HG03280 (cell line): ENCODE data around the gene WASHC2A.
"Not testable (repeated sequence)": the region's sequence is repeated elsewhere in the genome, so short reads cannot be mapped to it uniquely, and the experiment has no call there.

ENCODE experiments used
- ATAC-seq: cut with Tn5 transposase; IDR thresholded peaks from one replicate; pipeline ENCODE4 v1.9.1; 2021; ENCODE audit warnings: mild to moderate bottlenecking, moderate library complexity; ENCODE audit not compliant: unreplicated experiment

WASHC2A gene, protein sequence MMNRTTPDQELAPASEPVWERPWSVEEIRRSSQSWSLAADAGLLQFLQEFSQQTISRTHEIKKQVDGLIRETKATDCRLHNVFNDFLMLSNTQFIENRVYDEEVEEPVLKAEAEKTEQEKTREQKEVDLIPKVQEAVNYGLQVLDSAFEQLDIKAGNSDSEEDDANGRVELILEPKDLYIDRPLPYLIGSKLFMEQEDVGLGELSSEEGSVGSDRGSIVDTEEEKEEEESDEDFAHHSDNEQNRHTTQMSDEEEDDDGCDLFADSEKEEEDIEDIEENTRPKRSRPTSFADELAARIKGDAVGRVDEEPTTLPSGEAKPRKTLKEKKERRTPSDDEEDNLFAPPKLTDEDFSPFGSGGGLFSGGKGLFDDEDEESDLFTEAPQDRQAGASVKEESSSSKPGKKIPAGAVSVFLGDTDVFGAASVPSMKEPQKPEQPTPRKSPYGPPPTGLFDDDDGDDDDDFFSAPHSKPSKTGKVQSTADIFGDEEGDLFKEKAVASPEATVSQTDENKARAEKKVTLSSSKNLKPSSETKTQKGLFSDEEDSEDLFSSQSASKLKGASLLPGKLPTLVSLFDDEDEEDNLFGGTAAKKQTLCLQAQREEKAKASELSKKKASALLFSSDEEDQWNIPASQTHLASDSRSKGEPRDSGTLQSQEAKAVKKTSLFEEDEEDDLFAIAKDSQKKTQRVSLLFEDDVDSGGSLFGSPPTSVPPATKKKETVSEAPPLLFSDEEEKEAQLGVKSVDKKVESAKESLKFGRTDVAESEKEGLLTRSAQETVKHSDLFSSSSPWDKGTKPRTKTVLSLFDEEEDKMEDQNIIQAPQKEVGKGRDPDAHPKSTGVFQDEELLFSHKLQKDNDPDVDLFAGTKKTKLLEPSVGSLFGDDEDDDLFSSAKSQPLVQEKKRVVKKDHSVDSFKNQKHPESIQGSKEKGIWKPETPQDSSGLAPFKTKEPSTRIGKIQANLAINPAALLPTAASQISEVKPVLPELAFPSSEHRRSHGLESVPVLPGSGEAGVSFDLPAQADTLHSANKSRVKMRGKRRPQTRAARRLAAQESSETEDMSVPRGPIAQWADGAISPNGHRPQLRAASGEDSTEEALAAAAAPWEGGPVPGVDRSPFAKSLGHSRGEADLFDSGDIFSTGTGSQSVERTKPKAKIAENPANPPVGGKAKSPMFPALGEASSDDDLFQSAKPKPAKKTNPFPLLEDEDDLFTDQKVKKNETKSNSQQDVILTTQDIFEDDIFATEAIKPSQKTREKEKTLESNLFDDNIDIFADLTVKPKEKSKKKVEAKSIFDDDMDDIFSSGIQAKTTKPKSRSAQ (N-terminal part only)

DNA sequence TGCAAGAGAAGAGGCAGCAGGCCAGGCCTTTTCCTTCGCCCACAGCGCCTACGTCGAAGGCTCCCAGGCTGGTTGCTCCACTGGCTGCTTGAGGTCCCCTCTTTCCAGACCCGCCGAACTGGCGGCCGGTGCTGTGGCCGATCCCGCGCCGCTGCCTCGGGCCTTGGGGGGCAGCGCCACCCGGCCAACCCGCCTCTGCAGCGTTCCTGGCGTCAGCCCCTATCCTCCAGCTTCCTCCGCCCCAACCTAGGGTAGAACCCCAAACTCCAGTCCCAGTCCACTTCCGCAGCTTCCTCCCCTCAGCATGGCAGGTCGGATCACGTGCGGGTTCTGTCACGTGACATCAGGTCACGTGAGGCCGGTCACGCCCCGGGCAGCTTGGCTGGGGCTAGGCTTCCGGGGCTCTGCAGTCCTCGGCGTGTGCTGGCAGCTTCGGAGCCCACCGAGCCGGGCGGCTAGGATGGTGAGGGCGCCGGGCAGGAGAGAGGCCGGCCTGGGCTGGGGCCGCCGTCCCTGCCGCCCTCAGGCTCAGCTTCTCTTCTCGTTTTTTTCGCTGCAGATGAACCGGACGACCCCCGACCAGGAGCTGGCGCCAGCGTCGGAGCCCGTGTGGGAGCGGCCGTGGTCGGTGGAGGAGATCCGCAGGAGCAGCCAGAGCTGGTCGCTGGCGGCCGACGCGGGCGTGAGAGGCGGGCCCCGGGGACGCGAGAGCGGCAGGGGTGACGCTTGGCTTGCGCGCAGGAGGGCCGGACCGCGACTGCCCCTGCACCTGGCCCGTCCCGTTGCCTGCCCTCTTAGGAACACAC is at the start of gene WASHC2A:
Gene WASHC2A, plus strand, starts transcription at position 409 of the 806 bp plus-strand sequence. Its CDS starts 52 bp downstream, at position 461.
- peak; percentile 90 for ATAC-seq

DNA sequence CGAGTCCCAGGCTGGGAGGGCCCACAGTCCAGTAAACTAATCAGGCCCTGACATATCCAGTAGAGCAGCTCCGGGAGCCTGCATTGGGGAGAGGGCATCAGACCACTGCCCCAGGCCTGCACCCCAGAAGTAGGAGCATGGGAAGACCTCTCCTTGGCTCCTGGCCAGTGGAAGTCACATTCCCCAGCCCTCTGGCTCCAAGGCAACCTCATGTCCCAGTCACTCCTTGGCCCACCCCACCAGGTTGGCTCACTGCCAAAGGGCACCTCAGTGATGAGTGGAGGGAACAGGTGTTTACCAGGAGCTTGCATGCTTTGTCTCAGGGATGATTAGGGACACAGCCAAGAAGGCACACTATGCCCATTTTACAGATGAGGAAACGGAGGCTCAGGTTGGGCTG is 48.5 kb upstream of the WASHC2A start:
- ATAC-seq: not testable (repeated sequence)

DNA sequence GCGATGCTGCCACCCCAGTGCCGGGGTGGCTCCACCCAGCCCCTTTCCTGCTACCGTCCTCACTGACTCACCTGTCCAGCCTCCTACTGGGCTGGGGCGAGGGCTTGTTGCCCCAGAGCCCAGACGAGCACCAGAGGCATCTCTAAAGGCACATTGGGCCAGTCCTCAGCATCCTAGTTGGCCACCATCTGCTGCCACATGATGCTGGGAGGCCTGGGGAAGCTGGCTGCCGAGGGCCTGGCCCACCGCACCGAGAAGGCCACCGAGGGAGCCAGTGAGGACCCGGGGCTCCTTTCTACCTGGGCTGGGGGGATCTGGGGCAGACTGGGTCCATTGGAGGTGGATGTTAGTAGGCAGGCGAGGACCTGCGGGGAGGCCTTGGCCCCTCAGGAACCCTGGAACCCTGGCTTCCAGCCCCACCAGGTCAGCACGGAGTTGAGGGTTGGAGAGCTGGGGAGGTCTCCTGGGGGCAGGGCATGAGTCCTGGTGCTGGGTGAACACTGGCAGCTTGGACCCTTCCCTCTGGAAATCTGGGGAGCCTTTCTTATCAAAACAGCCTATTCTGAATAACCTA is 47.2 kb upstream of the WASHC2A start:
- ATAC-seq: not testable (repeated sequence)

DNA sequence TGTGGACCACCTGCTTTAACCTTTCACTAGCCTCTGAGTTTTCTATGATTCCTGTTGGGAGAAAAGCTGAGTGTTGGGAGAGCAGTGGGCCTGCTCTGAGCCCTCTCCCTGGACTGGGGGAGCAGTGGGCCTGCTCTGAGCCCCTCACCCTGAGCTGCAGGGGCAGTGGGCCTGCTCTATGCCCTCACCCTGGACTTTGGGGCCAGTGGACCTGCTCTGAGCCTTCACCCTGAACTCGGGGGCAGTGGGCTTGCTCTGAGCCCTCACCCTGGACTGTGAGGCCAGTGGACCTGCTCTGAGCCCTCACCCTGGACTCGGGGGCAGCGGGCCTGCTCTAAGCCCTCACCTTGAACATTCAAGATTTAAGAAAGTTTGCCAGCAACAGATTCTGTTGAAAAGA is 46.1 kb upstream of the WASHC2A start:
- ATAC-seq: no peak

DNA sequence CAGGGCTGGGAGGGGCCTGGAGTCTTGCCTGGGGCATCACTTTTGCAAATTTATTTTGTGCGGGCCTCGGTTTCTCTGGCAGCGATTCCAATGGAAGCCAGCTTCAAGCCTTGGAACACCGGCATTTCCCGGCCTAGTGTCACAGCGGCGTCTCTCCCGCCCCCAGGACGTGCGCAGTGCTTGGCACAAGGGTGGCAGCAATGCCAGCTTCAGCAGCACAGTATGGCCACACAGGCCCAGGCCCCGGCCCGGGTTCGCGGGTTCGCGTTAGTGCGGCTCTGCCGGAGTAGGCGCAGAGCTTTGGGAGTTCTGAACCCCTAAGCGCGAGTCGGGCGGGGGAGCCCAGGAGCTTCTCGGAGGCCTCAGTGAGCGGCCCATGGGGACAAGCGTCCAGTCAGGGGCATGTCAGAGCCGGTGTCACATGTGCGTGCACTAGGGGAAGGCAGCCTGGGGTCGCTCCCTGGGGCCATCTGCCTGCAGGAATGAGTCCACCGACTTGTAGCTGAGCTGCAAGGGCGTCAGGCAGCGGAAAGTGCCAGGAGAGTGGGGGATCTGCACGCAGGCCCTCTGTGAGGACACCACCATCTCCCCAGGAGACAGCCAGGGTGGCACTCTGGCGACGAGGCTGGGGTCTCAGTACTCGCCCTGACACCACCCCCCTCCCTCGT is 42.9 kb upstream of the WASHC2A start:
- not testable (repeated sequence) for ATAC-seq

DNA sequence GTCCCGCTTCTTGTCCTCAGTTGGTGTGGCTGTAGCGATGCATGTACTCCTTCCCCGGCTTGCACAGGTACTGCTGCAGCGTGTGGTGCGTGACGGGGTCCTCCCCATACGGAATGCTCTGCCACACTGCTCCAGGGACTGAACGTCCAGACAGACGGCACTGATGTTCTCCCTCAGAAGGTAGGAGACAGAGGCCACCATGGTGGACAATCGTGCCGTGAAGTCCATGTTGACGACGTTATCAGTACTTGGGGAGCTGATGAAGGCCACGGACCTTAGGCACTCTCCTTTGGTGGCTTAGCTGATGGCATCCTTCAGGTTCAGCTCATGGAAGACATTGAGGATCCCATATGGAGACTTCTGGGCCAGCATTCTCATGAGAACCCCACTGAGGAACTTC is 42.1 kb upstream of the WASHC2A start:
- ATAC-seq: no peak

DNA sequence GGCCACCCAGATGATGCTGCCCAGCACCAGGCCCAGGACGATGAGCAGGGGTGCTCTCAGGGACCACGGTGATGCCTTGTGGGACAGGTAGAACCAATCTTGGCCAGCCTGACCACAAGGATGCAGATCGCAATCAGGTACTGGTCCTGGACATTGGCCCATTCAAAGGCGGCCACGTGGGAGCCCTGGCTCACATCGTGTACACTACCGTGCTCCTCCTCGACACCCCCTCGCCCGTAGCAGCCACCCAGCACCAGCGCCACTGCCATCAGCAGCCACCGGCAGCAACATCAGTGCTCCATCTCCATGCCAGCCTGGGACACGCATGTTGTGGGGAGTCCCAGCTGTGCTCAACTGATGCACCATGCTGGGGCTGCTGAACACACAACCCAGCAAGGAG is 40.6 kb upstream of the WASHC2A start:
- ATAC-seq: no peak

DNA sequence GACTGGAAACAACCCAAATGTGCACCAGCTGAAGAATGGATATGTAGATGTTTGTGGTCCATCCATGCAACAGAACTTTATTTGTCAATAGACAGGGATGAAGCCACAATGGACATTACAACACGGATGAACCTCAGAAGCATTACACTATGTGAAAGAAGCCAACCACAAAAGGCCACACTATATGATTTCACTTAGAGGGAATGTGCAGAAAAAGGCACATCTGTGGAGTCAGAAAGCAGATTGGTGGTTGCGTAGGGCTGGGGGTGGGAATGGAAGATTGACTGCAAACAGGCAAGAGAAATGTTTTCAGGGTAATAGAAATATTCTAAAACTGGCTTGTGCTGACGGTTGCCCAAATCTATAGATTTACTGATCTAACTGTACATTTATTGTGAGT is 34.3 kb upstream of the WASHC2A start:
- no peak for ATAC-seq

DNA sequence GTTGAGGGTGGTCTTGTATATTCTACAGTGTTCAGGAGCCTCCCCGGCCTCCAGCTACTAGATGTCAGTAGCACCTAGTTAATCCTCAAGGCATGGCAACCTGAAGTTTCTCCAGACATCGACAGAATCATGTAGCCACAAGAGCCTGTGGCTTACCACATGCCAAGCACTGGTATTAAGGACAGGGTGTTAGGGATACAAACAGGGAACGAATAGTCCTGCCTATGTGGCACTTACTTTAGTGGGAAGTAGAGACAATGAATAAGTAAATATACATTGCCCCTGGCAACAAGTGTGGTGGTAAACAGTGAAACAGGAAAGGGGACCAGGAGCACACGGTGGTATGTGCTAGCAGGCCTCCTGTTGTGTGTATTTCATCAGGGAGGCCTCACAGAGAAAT is 32.4 kb upstream of the WASHC2A start:
- not testable (repeated sequence) for ATAC-seq

DNA sequence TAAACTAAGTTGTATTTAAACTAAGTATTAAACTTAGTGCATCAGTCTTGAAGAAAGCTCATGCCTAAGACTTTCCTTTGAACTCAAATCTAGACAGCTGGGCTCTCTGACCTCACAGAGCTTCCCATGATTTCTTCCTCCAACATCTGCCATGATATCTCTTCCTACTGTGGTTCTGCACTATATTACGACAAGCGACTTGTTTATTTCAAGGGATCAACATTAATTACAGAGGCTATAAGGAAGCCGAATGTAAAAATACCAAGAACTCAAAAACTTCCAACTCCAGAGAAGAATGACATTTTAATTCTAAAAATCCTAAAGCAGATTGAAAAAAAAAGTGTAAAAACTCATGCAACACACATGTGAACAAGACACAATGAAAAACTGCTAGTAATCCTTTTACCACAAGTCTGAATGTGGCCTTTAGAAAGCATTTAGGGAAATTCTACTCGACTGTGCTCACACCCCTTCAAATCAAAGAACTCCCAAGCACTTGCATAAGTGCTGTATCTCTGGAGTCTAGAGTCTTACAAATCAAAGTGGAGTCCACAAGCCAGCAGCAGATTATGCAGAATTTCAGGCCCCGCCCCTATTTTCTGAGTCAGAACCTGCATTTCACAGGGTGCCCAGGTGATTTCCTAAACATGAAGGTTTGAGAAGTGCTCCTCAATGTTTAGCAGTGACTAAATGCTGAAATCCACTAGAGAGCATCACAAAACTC is 22.7 kb upstream of the WASHC2A start:
- ATAC-seq: no peak

DNA sequence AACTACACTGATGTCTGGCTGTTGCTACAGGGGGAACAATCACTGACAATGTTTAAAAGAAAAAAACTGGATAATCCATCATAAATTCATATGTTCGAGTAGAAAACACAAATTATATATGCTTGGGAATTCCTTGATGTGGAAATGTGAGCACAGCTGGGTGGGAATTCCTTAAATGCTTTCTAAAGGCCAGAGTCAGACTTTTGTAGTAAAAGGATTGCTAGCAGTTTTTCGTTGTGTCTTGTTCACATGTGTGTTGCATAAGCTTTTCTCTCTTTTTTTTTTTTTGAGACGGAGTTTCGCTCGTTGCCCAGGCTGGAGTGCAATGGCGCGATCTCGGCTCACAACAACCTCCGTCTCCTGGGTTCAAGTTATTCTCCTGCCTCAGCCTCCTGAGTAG is 21.3 kb upstream of the WASHC2A start:
- ATAC-seq: not testable (repeated sequence)

DNA sequence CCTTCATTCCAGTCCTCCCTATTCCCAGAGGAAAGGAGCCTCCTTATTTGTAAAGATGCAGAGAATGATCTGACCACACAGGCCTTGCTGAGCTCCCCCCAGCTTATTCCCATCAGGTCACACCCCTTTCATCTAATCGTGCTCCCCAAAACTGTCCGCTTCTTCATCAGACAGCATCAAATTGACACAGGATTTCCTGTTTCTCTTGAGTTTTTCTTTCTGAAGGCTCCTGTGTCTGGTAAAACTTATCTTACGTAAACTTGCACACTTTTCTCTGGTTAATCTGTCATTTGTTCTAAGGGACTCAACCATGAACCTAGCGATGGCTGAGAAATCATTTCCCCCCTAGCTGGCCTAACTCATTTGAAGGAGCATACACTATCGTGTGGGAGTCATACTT is 20.2 kb upstream of the WASHC2A start:
- not testable (repeated sequence) for ATAC-seq

DNA sequence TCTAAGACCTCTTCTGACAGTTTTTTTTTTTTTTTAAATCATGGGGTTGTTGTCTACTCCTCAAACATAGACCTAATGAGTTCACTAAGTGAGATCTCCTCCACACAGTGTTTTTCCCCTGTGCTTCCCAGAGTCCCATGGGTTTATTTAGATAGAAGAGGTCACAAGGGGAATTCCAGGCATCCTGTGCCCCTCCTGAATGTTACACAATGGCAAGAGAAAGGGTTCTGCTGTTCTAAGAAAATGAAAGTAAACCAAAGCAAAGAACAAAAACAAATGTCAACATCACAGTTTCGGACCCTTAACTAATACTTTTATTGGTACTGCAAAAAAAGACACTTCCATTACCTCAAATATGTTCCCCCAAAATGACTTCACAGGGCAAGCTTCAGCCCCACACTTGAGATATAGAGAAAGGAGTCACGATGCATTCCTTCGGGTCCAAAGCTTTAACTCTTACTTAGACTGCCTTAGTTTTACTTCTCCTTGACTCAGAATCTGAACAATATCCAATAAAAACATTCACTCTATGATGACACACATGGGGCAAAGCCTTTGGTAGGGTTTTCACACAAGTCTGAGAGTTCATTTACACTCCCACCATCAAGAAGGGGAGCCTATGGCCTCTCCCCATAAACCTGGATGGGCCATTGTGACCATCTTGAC is 15.6 kb upstream of the WASHC2A start:
- not testable (repeated sequence) for ATAC-seq

DNA sequence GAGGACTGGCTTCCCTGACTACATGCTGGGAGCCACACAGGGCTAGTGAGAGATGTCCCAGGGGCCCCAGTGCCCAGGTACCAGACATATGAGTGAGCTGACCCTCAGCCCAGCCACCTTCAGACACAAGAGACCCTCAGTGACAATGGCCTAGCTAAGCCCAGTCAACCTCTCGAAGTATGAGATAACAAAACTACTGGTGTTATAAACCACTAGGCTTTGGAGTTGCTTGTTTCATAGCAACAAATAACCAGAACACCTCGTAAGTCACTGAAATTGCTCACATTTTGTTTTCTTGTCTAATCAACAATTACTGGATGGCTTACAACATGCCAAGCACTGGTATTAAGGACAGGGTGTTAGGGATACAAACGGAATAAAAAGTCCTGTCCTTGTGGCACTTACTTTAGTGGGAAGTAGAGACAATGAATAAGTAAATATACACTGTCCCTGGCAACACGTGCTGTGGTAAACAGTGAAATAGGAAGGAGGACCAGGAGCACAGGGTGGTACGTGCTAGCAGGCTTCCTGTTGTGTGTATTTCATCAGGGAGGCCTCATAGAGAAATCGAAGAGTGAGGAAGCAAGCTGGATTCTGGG is 14.9 kb upstream of the WASHC2A start:
- not testable (repeated sequence) for ATAC-seq

DNA sequence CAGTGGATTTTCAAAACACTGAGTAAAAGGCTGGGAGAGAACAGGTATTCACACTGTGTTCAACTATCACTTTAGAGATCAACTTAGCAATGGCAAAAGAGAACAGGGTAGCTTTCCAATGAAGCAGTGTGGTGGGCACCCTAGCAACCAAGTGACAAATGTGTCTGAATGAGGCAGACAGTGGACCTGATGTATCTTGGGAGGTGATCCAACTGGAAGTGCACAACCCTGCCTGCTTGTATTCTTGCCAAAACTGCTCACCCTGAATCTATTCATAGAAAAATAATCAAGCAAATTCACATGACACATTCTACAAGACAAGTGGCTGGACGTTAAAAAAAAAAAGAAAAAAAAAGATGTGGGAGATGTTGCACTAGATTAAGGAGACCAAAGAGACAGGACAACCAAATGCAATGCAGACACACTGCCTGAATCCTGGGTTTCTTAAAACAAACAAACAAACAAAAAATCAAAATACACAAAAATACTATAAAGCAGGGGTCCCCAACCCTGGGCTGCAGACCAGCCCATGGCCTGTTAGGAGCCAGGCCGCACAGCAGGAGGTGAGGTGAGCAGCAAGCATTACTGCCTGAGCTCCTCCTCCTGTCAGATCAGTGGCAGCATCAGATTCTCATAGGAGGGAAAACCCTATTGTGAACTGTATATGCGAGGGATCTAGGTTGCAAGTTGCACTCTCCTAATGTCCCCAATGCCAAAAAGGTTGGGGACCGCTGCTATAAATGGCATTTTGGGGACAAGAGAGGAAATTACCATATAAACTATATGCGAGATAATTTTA is 12.1 kb upstream of the WASHC2A start:
- not testable (repeated sequence) for ATAC-seq

DNA sequence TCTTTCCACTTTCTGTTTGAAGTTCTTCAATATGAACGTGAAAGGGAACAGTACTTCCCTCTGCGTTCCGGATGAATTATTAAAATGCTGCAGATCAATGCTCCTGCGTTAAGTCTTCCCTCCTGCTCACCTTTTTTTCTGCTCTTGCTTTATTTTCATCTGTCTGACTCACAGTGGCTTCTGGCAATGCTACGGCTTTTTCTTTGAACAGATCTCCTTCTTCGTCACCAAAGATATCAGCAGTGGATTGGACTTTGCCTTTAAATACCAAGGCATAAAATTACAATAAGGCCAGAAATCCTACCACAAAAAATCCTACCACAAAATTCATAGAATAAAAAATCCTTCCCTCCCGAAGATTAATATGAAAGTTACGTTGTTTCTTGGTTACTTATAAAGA is 11.1 kb upstream of the WASHC2A start:
- not testable (repeated sequence) for ATAC-seq

DNA sequence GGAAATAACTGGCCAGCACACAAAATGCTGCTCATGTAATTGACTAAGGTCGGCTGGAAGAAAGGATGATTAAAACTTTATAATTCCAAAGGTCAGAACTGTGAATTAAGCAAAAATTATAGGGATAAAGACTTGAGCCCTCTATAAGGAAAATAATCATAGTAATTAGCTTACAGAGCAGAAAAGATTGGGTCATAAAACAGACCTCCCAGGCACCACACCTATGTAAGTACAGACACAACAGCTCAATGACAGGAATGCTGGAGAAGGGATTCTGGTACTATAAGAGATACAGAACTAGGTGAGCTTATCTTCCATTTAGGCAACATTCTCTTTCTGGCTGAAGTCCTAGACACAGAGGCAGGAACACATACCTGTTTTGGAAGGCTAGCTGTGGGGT is 9.0 kb upstream of the WASHC2A start:
- not testable (repeated sequence) for ATAC-seq
